GM12878 (cell line): ENCODE results near the gene LAMP5. TPM values are rescaled to one million over a fixed set of nuclear protein-coding genes. Genes with fewer than 3 reads are reported as not detected.

Experiments
- ATAC-seq: fragments of 200-7000 bp; cut with Tn5 transposase; 3 replicates; pipeline ENCODE4 v1.9.1; 2020; ENCODE audit warnings: mild to moderate bottlenecking, moderate library complexity
- BruUV-seq: library from RNA; stranded (reverse); fragments of 400-500 nt; replicated peaks from 2 replicates; lab custom pipeline; 2021; lab: Mats Ljungman, UMichigan
- CTCF ChIA-PET: fragments of 300-600 bp; sonication (Branson Sonifier 250); formaldehyde crosslinking; extraction: SDS; loops from one replicate; lab custom pipeline; 2021; ENCODE audit warnings: inconsistent platforms; lab: Yijun Ruan, JAX
- POLR2A ChIA-PET: fragments of 350-600 bp; formaldehyde crosslinking; extraction: SDS; loops from one replicate; lab custom pipeline; 2021; ENCODE audit warnings: inconsistent platforms; lab: Charles Lee
- RAD21 ChIA-PET: fragments of 300-600 bp; sonication (Branson Sonifier 250); formaldehyde crosslinking; loops from one replicate; lab custom pipeline; 2023; ENCODE audit warnings: antibody characterized with exemption; ENCODE audit not compliant: unreplicated experiment; lab: Charles Lee
- SMC1A ChIA-PET: fragments of 300-600 bp; sonication (Branson Sonifier 250); formaldehyde crosslinking; loops from one replicate; lab custom pipeline; 2023; ENCODE audit not compliant: unreplicated experiment, uncharacterized antibody; lab: Charles Lee
- DNase-seq: peaks from one replicate; pipeline ENCODE4 v3.0.0-alpha.2; 2011; ENCODE audit warnings: low read depth, low spot score
- FAIRE-seq: peaks from 3 replicates; lab custom pipeline; 2011; peaks lifted over from hg19 to GRCh38; lab: Jason Lieb, UNC
- H2AFZ ChIP-seq: 2 replicates; pipeline ENCODE4 v1.6.0; 2011; ENCODE audit warnings: low read depth, low read length, control low read depth; ENCODE audit not compliant: control insufficient read depth
- H3K27ac ChIP-seq: 2 replicates; pipeline ENCODE4 v1.5.1; 2011; ENCODE audit warnings: control low read depth; ENCODE audit not compliant: control insufficient read depth, insufficient read depth
- H3K27me3 ChIP-seq, 2 experiments: replicated peaks in 1 of 2; 2 replicates each; pipeline versions ENCODE4 v1.6.0 to v1.6.1; 2011; ENCODE audit warnings: low read length in 1 of 2; ENCODE audit not compliant: control insufficient read depth in 2 of 2, insufficient read depth in 2 of 2
- H3K36me3 ChIP-seq, 2 experiments: 2 replicates each; pipeline ENCODE4 v1.5.1; 2011; ENCODE audit warnings: low read length in 1 of 2; ENCODE audit not compliant: control insufficient read depth in 2 of 2, insufficient read depth in 2 of 2
- H3K4me1 ChIP-seq: 2 replicates; pipeline ENCODE4 v1.6.1; 2011; ENCODE audit warnings: mild to moderate bottlenecking, low read length, moderate library complexity, mixed read lengths; ENCODE audit not compliant: control insufficient read depth, insufficient read depth
- H3K4me2 ChIP-seq: 2 replicates; pipeline ENCODE4 v1.6.0; 2011; ENCODE audit warnings: control low read depth; ENCODE audit not compliant: control insufficient read depth, insufficient read depth
- H3K4me3 ChIP-seq: fragments of 200-600 bp; sonication (generic); 2 replicates; pipeline ENCODE4 v1.5.1; 2016
- H3K79me2 ChIP-seq: 2 replicates; pipeline ENCODE4 v1.6.0; 2011; ENCODE audit warnings: low read length; ENCODE audit not compliant: control insufficient read depth, insufficient read depth
- H3K9ac ChIP-seq: 2 replicates; pipeline ENCODE4 v1.8.0; 2011; ENCODE audit warnings: low read length, control low read depth, mixed read lengths; ENCODE audit not compliant: control insufficient read depth, insufficient read depth
- H3K9me3 ChIP-seq: replicated peaks from 3 replicates; pipeline ENCODE4 v1.5.1; 2011; ENCODE audit warnings: mild to moderate bottlenecking, low read length; ENCODE audit not compliant: control insufficient read depth, insufficient read depth
- H4K20me1 ChIP-seq: 2 replicates; pipeline ENCODE4 v1.6.0; 2011; ENCODE audit not compliant: control insufficient read depth, insufficient read depth
- BRCA1 ChIP-seq: IDR thresholded peaks from 2 replicates; pipeline ENCODE4 v1.6.1; 2011; ENCODE audit warnings: low read depth, low read length, improper control_type of control experiment
- CBFB ChIP-seq: IDR thresholded peaks from 2 replicates; pipeline ENCODE4 v1.6.1; 2016; ENCODE audit warnings: antibody characterized with exemption, low read depth
- CBX3 ChIP-seq: fragments of 200-600 bp; sonication (generic); IDR thresholded peaks from 2 replicates; pipeline ENCODE4 v1.6.1; 2016; ENCODE audit warnings: low read depth, borderline replicate concordance
- CBX5 ChIP-seq: sonication (generic); IDR thresholded peaks from 2 replicates; pipeline ENCODE4 v1.6.1; 2016; ENCODE audit warnings: low read depth, moderate library complexity, mild to moderate bottlenecking, inconsistent platforms
- E2F8 ChIP-seq: fragments of 450-650 bp; IDR thresholded peaks from 2 replicates; pipeline ENCODE4 v1.6.1; 2018; ENCODE audit warnings: mild to moderate bottlenecking, low read depth, moderate library complexity; ENCODE audit not compliant: partially characterized antibody
- EZH2 ChIP-seq: IDR thresholded peaks from 2 replicates; pipeline ENCODE4 v1.6.1; 2012; ENCODE audit warnings: low read depth, mild to moderate bottlenecking, control low read depth, inconsistent platforms, low read length, borderline replicate concordance; ENCODE audit not compliant: control insufficient read depth
- GABPA ChIP-seq: IDR thresholded peaks from 2 replicates; pipeline ENCODE4 v1.6.1; 2014; ENCODE audit warnings: antibody characterized with exemption, low read depth, mild to moderate bottlenecking, inconsistent platforms
- IKZF1 ChIP-seq: fragments of 450-650 bp; conservative IDR thresholded peaks from 2 replicates; pipeline ENCODE4 v1.6.1; 2017; ENCODE audit warnings: antibody characterized with exemption, mild to moderate bottlenecking
- KDM1A ChIP-seq: fragments of 200-600 bp; sonication (generic); IDR thresholded peaks from 2 replicates; pipeline ENCODE4 v1.6.1; 2016; ENCODE audit warnings: borderline replicate concordance
- NBN ChIP-seq: fragments of 450-650 bp; IDR thresholded peaks from 2 replicates; pipeline ENCODE4 v1.6.1; 2016
- NFXL1 ChIP-seq: fragments of 450-650 bp; IDR thresholded peaks from 2 replicates; pipeline ENCODE4 v1.6.1; 2017; ENCODE audit warnings: antibody characterized with exemption, mild to moderate bottlenecking, borderline replicate concordance
- NR2C1 ChIP-seq: fragments of 450-650 bp; IDR thresholded peaks from 2 replicates; pipeline ENCODE4 v1.6.1; 2017; ENCODE audit warnings: antibody characterized with exemption, mild to moderate bottlenecking, moderate library complexity
- PAX8 ChIP-seq: fragments of 450-650 bp; IDR thresholded peaks from 2 replicates; pipeline ENCODE4 v1.6.1; 2017; ENCODE audit warnings: mild to moderate bottlenecking, moderate library complexity
- POLR2AphosphoS2 ChIP-seq: IDR thresholded peaks from 2 replicates; pipeline ENCODE4 v1.6.1; 2011; ENCODE audit warnings: low read depth, mild to moderate bottlenecking, low read length, improper control_type of control experiment, moderate library complexity
- SMAD1 ChIP-seq: fragments of 450-650 bp; IDR thresholded peaks from 2 replicates; pipeline ENCODE4 v1.6.1; 2018; ENCODE audit warnings: mild to moderate bottlenecking, low read depth; ENCODE audit not compliant: partially characterized antibody
- SREBF2 ChIP-seq: IDR thresholded peaks from 2 replicates; pipeline ENCODE4 v1.6.1; 2012; ENCODE audit warnings: mild to moderate bottlenecking, low read length
- TCF12 ChIP-seq: IDR thresholded peaks from 2 replicates; pipeline ENCODE4 v1.6.1; 2011; ENCODE audit warnings: low read depth, mild to moderate bottlenecking, low read length
- YBX1 ChIP-seq: fragments of 450-650 bp; IDR thresholded peaks from 2 replicates; pipeline ENCODE4 v1.6.1; 2016; ENCODE audit warnings: antibody characterized with exemption
- ZBED1 ChIP-seq: IDR thresholded peaks from 2 replicates; pipeline ENCODE4 v1.6.1; 2016; ENCODE audit warnings: borderline replicate concordance
- ZNF622 ChIP-seq: fragments of 450-650 bp; IDR thresholded peaks from 2 replicates; pipeline ENCODE4 v1.6.1; 2017; ENCODE audit warnings: mild to moderate bottlenecking, inconsistent platforms
- WGBS: methylation state at CpG from one replicate; pipeline ENCODE4 v1.1.6; 2016; ENCODE audit warnings: low lambda C conversion rate; ENCODE audit not compliant: insufficient replicate concordance, insufficient coverage; ENCODE audit errors: missing lambda C conversion rate; 5-methylcytosine and 5-hydroxymethylcytosine counted together
- in situ Hi-C: fragments of 300-500 bp; cut with MboI; formaldehyde crosslinking; loops from 9 replicates; pipeline ENCODE4 v1.14.3; 2018; ENCODE audit warnings: mixed read lengths
- intact Hi-C: fragments of 100-400 bp; cut with micrococcal nuclease; formaldehyde crosslinking; loops from one replicate; pipeline ENCODE4 v1.14.2; 2022; ENCODE audit not compliant: unreplicated experiment
- polyA plus RNA-seq, 11 experiments: library from polyadenylated mRNA; depleted of rRNA in 4 of 11; unstranded in 6 of 11; stranded (reverse) in 5 of 11; fragments of >200 nt; fragmentation: Nextera tagmentation in 4 of 11; fragmentation: Illumina TruSeq in 1 of 11; extraction: Ambion mirVana in 4 of 11; extraction: Trizol in 1 of 11; gene quantifications; 1 replicate in 1 of 11; 2 replicates in 10 of 11; pipeline versions ENCODE4 v1.2.1 to v1.2.3, GENCODE V29; 2011 to 2016; ENCODE audit warnings: inconsistent platforms in 2 of 11, missing spikeins in 2 of 11, low read depth in 1 of 11
- total RNA-seq, 4 experiments: library from RNA; depleted of rRNA in 3 of 4; stranded (reverse); fragments of >200 nt in 3 of 4; fragmentation: Illumina TruSeq in 1 of 4; extraction: Trizol in 1 of 4; gene quantifications; 2 replicates each; pipeline versions ENCODE4 v1.2.1 to v1.2.3, GENCODE V29; 2013 to 2021
- TF ChIP-seq, protein P1 (sequence below): IDR thresholded peaks from 2 replicates; pipeline ENCODE4 v1.6.1; 2012; ENCODE audit warnings: low read length, inconsistent platforms

LAMP5 gene
- total and polyA plus RNA-seq, 10 of the 15 experiments (the other 5 are each of a cell fraction or from before 2014, with no cell fraction given): 0.10 to 0.56 (median 0.49) TPM; not detected in 1

- no peak for TF ChIP-seq YBX1
- no peak for TF ChIP-seq SREBF2
- TF ChIP-seq, protein P1, sequence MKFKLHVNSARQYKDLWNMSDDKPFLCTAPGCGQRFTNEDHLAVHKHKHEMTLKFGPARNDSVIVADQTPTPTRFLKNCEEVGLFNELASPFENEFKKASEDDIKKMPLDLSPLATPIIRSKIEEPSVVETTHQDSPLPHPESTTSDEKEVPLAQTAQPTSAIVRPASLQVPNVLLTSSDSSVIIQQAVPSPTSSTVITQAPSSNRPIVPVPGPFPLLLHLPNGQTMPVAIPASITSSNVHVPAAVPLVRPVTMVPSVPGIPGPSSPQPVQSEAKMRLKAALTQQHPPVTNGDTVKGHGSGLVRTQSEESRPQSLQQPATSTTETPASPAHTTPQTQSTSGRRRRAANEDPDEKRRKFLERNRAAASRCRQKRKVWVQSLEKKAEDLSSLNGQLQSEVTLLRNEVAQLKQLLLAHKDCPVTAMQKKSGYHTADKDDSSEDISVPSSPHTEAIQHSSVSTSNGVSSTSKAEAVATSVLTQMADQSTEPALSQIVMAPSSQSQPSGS: no peak
- TF ChIP-seq EZH2: no peak
- TF ChIP-seq E2F8: no peak
Observed at GRCh38 chr20:9487231-9487630, 27.2 kb upstream of the LAMP5 start (continued).

- POLR2A ChIA-PET: no interaction called here
Observed at GRCh38 chr20:9488063-9488462, 26.3 kb upstream of the LAMP5 start.

More at GRCh38 chr20:9488063-9488462, 26.3 kb upstream of the LAMP5 start:
- RAD21 ChIA-PET: no interaction called here
- no peaks in the 10 kb centered on the region; a peak in 2 of 4 replicates for H3K27me3 ChIP-seq
- H3K4me1 ChIP-seq: peaks cover 3% of the 10 kb centered on the region; the same call in 1 of the 2 replicates
- no peak for TF ChIP-seq IKZF1
- TF ChIP-seq SMAD1: no peak
- no peak for TF ChIP-seq GABPA
- no peak for TF ChIP-seq ZNF622
- TF ChIP-seq CBFB: no peak
- TF ChIP-seq NFXL1: no peak
- no peak for TF ChIP-seq TCF12
- no peak for TF ChIP-seq CBX5
- TF ChIP-seq NR2C1: no peak
- TF ChIP-seq ZBED1: no peak
- TF ChIP-seq POLR2AphosphoS2: no peak
- no peak for TF ChIP-seq NBN
- TF ChIP-seq KDM1A: no peak
- no peak for TF ChIP-seq BRCA1
- TF ChIP-seq PAX8: no peak
- no peak for TF ChIP-seq CBX3
- 0% methylated on average over 2 of the region's 2 CpGs for WGBS
- no peak for ATAC-seq
- no peaks in the 10 kb centered on the region for H3K79me2 ChIP-seq
- no peak overlapping the region for H3K9ac ChIP-seq
- in situ Hi-C loops (no loop called here), intact Hi-C loops (no loop called here)
- SMC1A ChIA-PET: no interaction called here
- no TSS peak for BruUV-seq
- H3K4me2 ChIP-seq: no peak overlapping the region
- no peak overlapping the region for H3K4me3 ChIP-seq
- no peak overlapping the region for H2AFZ ChIP-seq
- FAIRE-seq: no peak
- CTCF ChIA-PET: no interaction called here
- no peaks in the 10 kb centered on the region for H3K36me3 ChIP-seq
- no peaks in the 10 kb centered on the region for H4K20me1 ChIP-seq
- H3K9me3 ChIP-seq: no peaks in the 10 kb centered on the region; the same call in 2 of the 3 replicates
- no peak for DNase-seq
- H3K27ac ChIP-seq: no peak overlapping the region
